ENCODE data around the gene IMP4. TPM values are rescaled to one million over a fixed set of nuclear protein-coding genes. Genes with fewer than 3 reads are reported as not detected.

Gene IMP4, protein sequence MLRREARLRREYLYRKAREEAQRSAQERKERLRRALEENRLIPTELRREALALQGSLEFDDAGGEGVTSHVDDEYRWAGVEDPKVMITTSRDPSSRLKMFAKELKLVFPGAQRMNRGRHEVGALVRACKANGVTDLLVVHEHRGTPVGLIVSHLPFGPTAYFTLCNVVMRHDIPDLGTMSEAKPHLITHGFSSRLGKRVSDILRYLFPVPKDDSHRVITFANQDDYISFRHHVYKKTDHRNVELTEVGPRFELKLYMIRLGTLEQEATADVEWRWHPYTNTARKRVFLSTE
- 10 to 100 TPM; 69.5 to 98.6 (median 94.4) TPM for total RNA-seq

DNA sequence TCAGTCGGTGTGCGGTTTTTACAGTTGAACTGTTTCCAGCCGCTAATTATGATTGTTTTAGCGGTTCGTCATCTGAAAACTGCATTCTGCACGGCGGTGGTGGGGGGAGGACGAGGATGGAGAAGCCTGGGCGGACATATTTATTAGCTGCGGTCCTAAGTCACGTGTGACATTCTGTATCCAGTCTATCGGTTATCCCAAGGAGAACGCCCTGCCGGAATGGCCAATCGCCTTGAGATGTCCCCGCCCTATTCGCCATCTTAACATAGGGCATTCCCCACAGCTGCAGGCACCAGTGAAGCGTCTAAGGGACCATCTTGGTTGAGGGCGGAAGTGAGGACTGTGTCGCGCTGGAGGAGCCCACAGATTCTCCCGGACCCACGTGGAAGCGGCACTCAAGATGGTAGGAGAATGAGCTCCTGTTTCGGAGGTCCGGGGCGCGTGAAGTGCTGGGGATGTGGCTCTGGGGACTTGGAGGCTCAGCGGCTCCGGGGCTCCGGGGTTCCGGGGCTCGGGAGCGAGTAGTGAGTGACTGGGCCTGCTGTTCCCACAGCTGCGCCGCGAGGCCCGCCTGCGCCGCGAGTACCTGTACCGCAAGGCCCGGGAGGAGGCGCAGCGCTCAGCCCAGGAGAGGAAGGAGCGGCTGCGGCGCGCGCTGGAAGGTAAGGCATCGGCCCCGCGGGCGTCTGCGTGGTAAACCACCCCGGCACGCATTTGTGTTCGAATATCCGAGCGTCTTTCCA is at the start of gene IMP4:
TSS of gene IMP4 (plus strand) at position 365 of the 743 bp plus-strand sequence. CDS start at position 401, 36 bp downstream.
- 0 to 1% methylated on average over 16 to 38 of the region's 60 CpGs for WGBS, 2 donors
- H3K36me3 ChIP-seq, result peaks cover 34 to 41% of the 10 kb centered on the region in 2 donors
- intact Hi-C loops (cut with DNase I), result no loop called here

DNA sequence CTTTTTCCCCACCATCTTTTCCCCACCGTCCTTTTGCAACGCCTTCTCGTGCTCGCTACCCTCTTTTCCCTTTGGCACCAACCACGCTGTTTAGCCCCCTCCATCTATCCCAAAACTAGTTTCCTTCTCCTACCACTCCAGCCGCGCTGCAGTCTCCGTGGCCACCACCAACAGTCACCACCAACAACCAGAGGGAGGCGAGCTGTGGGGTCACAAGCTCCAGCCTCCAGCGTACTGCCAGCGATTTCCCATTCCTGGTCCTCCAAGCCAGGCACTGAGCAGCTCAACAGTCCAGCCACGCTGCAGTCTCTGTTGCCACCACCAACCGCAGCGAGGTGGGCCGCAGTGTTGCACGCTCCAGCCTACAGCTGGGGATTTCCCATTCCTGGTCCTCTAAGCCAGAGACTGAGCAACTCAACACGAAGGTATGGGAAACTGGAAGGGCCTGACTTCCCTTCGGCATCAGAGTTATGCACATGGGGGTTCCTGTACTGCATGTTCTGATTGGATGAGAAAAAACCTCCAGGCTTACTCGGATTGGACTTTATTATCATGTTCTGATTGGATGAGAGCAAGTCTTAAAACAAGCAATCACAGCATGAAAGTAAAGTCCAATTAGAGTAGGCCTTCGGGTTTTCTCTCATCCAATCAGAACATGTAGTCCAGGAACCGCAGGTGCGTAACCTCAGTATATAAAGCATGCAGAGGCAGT is 42.3 kb upstream of the IMP4 start:
- intact Hi-C loops (cut with DNase I), result no loop called here
- Histone ChIP-seq H3K4me3 (replicated peaks in 1 of 3) (no peak overlapping the region), H3K27ac (no peak overlapping the region), H3K27me3 (no peaks in the 10 kb centered on the region), H3K36me3 (no peaks in the 10 kb centered on the region), H3K4me1 (no peaks in the 10 kb centered on the region), H3K9me3 (no peaks in the 10 kb centered on the region)
- DNase-seq, result no peak
- TF ChIP-seq POLR2A (IDR thresholded peaks at IDR 0.05), result no peak
- WGBS, 2 donors, result 78 to 79% methylated on average over 22 of the region's 22 CpGs

More for the DNA sequence above, at the start of gene IMP4:
- Histone ChIP-seq H3K4me1 (peaks cover 11 to 20% of the 10 kb centered on the region in 2 donors), H3K4me3 (replicated peaks in 1 of 3) (peak within 1 kb of the TSS; percentile 42 to 85 (median 75)), H3K27me3 (no peaks in the 10 kb centered on the region), H3K27ac (peak within 1 kb of the TSS; percentile 88 to 91 (median 90)), H3K9me3 (no peaks in the 10 kb centered on the region)
- DNase-seq, result peak; percentile 98 to 99
- peak in 1 of 2 donors; percentile 60 for TF ChIP-seq POLR2A (IDR thresholded peaks at IDR 0.05)
- TF ChIP-seq, protein P1, sequence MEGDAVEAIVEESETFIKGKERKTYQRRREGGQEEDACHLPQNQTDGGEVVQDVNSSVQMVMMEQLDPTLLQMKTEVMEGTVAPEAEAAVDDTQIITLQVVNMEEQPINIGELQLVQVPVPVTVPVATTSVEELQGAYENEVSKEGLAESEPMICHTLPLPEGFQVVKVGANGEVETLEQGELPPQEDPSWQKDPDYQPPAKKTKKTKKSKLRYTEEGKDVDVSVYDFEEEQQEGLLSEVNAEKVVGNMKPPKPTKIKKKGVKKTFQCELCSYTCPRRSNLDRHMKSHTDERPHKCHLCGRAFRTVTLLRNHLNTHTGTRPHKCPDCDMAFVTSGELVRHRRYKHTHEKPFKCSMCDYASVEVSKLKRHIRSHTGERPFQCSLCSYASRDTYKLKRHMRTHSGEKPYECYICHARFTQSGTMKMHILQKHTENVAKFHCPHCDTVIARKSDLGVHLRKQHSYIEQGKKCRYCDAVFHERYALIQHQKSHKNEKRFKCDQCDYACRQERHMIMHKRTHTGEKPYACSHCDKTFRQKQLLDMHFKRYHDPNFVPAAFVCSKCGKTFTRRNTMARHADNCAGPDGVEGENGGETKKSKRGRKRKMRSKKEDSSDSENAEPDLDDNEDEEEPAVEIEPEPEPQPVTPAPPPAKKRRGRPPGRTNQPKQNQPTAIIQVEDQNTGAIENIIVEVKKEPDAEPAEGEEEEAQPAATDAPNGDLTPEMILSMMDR (IDR thresholded peaks at IDR 0.05), result peak; percentile 4 to 39 (median 26)

DNA sequence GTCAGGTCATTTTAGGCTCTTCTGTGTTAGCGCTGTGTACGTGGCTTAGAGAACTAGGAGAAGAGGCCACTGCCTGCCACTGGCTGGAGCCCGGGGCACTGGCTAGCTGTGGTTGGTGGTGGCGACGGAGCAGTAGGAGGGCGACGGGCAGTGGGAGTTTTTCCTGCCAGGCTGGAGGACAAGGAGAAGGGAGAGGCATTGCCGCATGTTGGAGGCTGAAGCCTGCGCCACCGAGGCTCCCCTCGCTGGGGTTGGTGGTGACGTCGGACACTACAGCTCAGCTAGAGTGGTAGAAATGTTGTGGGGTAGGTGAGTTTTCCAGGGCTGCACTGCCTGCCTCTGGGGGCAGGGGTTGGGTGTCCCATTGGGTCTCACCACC is 41.7 kb upstream of the IMP4 start:
- DNase-seq, result no peak
- Histone ChIP-seq H3K36me3 (no peaks in the 10 kb centered on the region), H3K27me3 (no peaks in the 10 kb centered on the region), H3K27ac (no peak overlapping the region), H3K4me1 (no peaks in the 10 kb centered on the region), H3K4me3 (replicated peaks in 1 of 3) (no peak overlapping the region), H3K9me3 (no peaks in the 10 kb centered on the region)
- TF ChIP-seq, protein P1 (IDR thresholded peaks at IDR 0.05), result no peak
- TF ChIP-seq POLR2A (IDR thresholded peaks at IDR 0.05), result no peak
- intact Hi-C loops (cut with DNase I), result no loop called here
- 96% methylated on average over 13 of the region's 13 CpGs for WGBS, 2 donors

DNA sequence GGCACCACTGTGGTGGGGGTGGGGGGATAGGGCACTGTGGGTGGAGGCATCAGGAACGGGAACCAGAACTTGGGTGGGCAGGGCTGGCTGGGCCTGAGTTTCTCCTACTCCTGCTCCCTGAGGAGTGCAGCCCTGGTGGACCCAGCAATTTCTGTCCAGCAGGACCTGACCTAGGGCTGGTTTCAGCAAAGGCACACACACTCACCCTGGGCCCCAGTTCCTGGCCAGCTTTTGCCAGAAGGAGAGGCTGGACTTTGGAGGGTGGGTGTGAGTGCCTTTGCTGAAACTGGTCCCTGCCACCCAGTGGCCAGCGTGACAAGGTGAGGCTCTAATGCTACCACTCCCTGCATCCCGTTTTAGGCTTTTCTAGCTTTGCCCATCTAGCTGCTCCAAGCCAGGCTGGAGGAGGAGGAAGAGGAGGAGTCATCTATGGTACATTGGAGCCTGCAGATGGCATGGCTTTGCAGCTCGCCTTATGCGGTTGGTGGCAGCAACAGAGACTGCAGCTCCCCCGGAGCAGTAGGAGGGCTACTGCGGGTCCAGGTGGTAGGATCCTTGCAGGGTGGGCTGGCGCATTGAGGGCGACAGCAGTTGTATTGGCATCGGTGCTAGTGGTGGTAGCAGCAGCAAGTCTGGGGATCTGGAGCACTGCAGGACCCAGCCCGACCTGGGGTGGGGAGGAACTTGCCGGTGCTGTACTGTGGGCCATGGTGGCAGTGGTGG is 40.4 kb upstream of the IMP4 start:
- no peak for DNase-seq
- Histone ChIP-seq H3K4me3 (replicated peaks in 1 of 3) (no peak overlapping the region), H3K9me3 (no peaks in the 10 kb centered on the region), H3K27ac (no peak overlapping the region), H3K4me1 (no peaks in the 10 kb centered on the region), H3K27me3 (no peaks in the 10 kb centered on the region), H3K36me3 (no peaks in the 10 kb centered on the region)
- 76 to 87% methylated on average over 5 to 11 of the region's 12 CpGs for WGBS, 2 donors
- intact Hi-C loops (cut with DNase I), result no loop called here
- TF ChIP-seq, protein P1 (IDR thresholded peaks at IDR 0.05), result no peak

DNA sequence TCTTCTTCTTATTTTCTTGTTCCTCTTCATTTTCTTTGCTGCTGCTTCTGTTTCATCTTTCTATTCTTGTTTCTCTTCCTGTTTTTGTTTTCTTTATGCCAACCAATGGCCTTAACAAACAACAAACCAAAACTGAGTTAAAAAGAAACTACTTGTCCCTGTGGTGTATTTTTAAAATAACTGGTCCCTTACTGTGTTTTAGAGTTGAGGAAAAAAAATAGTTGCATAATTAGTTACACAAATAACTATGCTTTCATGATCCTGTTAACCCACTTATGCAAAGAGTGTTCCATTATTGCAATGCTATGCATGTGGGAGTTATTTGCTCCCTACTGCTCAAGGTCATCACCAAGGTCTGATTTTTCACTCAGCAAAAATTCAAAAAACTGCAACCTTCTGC is 39.5 kb upstream of the IMP4 start:
- intact Hi-C loops (cut with DNase I), result no loop called here
- H3K4me1 ChIP-seq, result no peaks in the 10 kb centered on the region
- no peak overlapping the region for H3K27ac ChIP-seq
- H3K4me3 ChIP-seq (replicated peaks in 1 of 3), result no peak overlapping the region
- no peak for TF ChIP-seq POLR2A (IDR thresholded peaks at IDR 0.05)
- TF ChIP-seq, protein P1 (IDR thresholded peaks at IDR 0.05), result no peak
- H3K27me3 ChIP-seq, result no peaks in the 10 kb centered on the region
- H3K9me3 ChIP-seq, result no peaks in the 10 kb centered on the region
- H3K36me3 ChIP-seq, result no peaks in the 10 kb centered on the region
- no peak for DNase-seq
